K562 treated with DMSO at 1 percent for 4 hours (cell line): ENCODE data around the gene KPNA1. TPM values are rescaled to one million over a fixed set of nuclear protein-coding genes. Genes with fewer than 3 reads are reported as not detected.

Source experiments
- total RNA-seq: library from RNA; unstranded; fragments of 300-600 nt; gene quantifications from 2 replicates; pipeline ENCODE4 v1.2.3, GENCODE V29; 2022; ENCODE audit not compliant: insufficient read depth

The KPNA1 gene
- total RNA-seq, result 15.1 and 15.7 TPM in 2 replicates

DNA sequence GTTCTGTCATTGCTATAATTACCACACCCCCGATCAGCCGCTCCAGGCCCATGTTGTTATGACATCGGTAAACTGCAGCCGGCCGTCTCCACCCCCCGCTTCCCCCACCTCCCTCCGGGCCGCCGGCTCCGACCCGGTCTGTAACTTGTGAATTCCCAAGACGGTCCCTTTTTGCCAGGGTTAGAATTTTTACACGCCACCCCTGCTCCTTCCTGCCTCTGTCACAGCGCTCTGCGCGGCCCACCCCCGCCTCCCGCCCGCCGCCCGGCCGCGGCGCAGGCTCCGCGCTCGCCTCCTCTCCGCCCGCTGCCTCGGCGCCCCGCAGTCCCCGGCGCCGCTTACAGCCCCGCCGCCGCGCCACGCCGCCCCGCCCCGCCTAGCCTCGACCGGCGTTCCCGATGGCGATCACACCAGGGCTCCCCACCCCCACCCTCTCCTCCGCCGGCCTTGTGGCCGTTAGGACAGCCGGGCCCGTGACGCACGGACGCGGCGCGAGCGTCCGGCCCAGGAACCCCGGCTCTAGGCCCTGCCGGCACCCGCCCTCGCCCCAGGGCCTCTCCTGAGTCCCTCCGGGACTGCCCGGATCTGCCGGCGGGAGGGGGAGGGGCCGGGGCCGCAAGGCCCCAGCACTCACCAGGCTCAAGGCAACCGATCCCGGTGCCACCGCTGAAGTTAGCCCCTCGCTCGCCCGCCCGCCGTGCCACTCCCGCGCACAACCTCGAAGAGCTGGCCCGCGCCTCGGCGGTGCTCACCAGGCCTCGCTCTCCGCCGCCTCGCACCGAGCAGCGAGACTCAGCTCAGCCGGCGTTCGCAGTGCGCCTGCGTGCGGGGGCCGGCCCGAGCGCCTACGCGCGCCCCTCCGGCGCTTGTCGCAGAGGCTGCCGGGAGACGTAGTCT is at the start of gene KPNA1:
Gene KPNA1 (minus strand): TSS at position 817 of the 897 bp plus-strand sequence. CDS start 18,374 bp downstream, outside the sequence.

DNA sequence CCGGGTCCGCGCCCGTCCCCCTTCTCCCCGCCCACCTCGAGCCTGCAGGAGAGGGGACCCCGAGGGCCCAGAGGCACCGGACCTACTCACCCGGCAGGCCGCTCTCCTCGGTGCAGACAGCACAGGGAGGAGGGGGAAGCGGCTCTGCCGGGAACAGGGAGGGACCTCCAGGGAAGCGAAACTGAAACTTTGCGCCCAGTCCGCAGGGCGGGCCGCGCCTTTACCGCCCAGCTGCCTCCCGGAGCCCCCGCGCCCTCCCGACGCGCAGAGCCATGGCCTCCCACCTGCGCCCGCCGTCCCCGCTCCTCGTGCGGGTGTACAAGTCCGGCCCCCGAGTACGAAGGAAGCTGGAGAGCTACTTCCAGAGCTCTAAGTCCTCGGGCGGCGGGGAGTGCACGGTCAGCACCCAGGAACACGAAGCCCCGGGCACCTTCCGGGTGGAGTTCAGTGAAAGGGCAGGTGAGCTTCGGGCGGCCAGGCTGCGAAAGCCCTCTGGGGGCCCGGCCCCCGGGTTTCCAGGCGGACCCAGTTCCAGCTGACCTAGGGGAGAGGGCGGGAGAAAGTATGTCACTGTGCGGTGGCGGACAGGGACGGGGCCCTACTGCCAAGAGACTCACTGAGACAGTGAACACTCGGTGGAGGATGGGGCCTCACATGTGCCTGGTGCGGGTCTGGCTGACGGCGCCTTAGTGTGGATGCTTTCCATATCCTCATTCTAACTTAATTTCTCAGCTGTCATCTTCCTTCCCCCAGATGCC is 49.6 kb upstream of the KPNA1 start, which contains the start of the genes DTX3L and PARP9:
Gene DTX3L (plus strand): TSS at position 184 of the 758 bp plus-strand sequence. CDS start 89 bp downstream, at position 273.
Gene PARP9 (minus strand): TSS at position 146 of the 758 bp plus-strand sequence. CDS start 4,680 bp downstream, outside the sequence.

DNA sequence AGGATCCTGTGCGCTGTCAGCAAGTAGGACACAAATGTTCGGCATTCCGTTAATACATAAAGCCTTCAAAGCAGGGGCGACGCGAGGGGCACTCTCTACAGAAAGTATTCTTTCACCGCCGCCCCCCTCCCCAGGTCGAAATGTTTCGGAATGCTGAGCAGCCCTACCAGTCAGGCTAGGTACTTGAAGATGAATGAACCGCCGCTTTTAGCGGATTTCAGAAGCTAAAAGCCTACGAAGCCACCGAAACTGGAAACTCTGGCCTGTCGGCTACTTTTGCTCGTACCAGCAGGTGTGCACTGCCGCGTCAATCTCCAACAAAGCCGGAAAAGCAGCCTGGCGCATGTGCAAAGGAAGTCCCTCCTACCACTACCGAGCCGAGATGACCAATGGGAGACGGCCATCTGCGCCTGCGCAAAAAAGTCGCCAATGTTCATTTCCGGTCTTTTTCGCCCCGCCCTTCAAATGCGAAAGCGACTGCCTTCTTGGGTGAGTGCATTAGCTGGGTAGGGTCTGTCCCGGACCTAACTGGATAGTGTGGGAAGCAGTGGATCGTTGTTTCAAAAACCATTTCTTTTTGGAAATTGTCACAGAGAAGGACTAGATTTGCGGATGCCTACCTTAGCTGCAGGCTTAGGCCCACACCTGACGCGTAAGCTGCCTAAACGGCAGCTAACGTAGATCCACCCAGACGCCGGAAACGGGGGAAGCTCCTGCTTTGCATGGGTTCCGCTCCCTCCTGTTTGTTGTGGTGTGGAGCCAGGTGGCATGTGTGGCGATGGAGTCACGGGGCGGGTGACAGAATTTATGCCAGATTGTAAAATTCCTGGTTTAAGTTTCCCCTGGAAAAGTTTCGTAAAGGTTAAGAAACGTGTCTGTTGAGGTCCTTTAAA is 98.7 kb downstream of the KPNA1 start, which contains the start of gene WDR5B:
Gene WDR5B (minus strand): TSS at position 301 of the 893 bp plus-strand sequence. CDS start 534 bp downstream, outside the sequence.

DNA sequence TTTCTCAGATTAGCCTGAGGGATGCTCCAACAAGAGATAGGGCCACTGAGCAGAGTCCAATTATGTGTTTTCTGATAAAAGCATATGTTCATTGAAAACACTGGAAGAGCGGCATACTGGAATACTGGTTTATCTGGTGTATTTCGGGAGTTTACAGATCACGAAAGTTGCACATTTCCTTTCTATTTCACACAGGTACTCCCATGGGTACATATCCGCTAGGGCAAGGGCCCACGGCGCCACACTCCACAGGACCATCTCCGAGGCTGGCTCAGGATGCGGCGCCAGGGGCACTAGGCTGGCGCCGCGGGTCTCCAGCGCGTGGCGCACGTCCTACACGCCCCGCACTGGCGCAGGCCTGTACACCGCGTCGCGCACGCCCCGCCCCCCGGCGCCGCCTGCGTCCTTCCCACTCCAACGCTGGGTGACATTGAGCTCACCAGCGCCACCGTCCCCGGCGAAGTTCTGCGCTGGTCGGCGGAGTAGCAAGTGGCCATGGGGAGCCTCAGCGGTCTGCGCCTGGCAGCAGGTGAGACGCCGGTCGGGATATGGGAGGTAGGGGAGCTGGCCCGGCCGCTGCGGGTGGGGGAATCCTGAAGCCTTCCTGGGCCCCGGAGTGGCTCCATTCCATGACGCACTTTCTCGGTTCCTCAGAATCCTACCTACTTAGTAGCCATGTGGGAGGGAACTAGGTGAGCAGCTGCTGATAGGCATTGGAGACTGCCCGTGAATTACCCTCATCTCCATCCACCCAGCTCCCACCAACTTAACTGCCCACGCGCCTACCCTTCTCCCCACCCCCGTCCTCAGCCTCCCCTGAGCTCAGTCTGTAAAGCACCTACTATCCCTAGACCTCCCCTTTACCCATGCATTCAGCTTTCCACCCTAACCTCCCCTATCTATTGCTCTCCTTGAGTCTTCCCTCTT is 130.7 kb downstream of the KPNA1 start, which contains the start of gene FAM162A:
Gene FAM162A (plus strand): TSS at position 412 of the 927 bp plus-strand sequence. CDS start 84 bp downstream, at position 496.

DNA sequence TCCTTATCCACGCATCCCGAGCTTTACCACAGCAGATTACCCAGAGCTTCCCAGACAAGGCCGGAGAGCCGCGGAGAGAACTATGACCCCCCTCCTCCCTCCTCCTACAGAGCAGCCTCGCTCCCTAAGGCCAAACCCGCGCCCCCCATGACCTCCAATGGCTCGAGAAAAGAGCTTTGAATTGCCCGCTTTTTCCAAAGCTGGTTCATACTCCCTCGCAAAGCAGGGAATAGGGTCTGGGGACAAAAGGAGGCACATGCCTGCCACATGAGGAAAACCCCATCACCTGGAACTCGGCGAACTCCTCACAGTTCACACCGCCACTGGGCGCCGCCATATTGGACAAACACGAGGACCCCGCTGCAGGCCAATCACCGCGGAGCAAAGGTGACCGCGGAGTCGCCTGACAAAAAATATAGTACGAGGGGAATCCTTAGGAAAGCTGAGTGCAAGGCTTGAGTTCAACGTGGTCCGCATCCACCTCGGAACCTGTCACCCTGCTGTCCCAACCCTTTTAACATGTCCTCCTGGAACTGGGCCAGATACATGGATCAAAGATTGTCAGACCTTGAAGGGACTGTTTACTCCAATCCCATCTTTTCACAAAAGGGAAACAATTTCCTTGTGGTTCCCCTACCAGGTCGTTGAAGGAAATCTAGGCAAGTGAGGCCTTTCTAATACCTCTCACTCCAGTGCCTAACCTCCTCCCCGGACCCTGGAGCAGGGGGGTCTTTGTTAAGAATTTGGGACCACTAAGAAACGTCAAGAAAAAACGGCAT is 131.7 kb downstream of the KPNA1 start, which contains the start of gene MIX23:
Gene MIX23 (minus strand): TSS at position 344 of the 779 bp plus-strand sequence. CDS start 7 bp downstream, at position 337.

Other genes starting within 250 kb of the KPNA1 start
- 3.8 and 5.9 TPM in 2 replicates for gene CSTA, start 189.7 kb downstream of the KPNA1 start, total RNA-seq
- gene MIX23, start 131.7 kb downstream of the KPNA1 start, total RNA-seq, result 8.4 and 22.2 TPM in 2 replicates
- 6.8 and 10.0 TPM in 2 replicates for gene FAM162A, start 130.8 kb downstream of the KPNA1 start, total RNA-seq
- 0.56 and 0.95 TPM in 2 replicates for gene WDR5B, start 98.9 kb downstream of the KPNA1 start, total RNA-seq
- gene PARP9, start 49.4 kb upstream of the KPNA1 start, total RNA-seq, result 3.8 and 4.7 TPM in 2 replicates
- 4.9 and 5.2 TPM in 2 replicates for gene DTX3L, start 49.4 kb upstream of the KPNA1 start, total RNA-seq
- gene PARP15, start 62.7 kb upstream of the KPNA1 start, total RNA-seq, result not detected in 2 replicates
- 10.9 and 11.6 TPM in 2 replicates for gene PARP14, start 165.9 kb upstream of the KPNA1 start, total RNA-seq